WERI-Rb-1 (cell line): ENCODE measurements around the gene CLCN5.
A peak's percentile ranks its signal among the peaks of the same experiment; 100 is the strongest.

Experiments
- DNase-seq: peaks from one replicate; pipeline ENCODE4 v3.0.0-alpha.2; 2020
- H3K27ac ChIP-seq: fragments of 250-450 bp; sonication (Bioruptor Pico); 2 replicates; pipeline ENCODE4 v1.5.1; 2020; ENCODE audit warnings: mild to moderate bottlenecking, moderate library complexity
- H3K27me3 ChIP-seq: fragments of 250-450 bp; sonication (Bioruptor Pico); 2 replicates; pipeline ENCODE4 v1.5.1; 2021; ENCODE audit warnings: mild to moderate bottlenecking, low read depth, moderate library complexity; ENCODE audit not compliant: insufficient read depth, severe bottlenecking
- H3K36me3 ChIP-seq: fragments of 250-450 bp; sonication (Bioruptor Pico); 2 replicates; pipeline ENCODE4 v1.5.1; 2020; ENCODE audit warnings: mild to moderate bottlenecking, moderate library complexity
- H3K4me3 ChIP-seq: 2 replicates; pipeline ENCODE4 v1.5.1; 2011; ENCODE audit warnings: low read depth, mild to moderate bottlenecking, control low read depth, low read length
- H3K9me3 ChIP-seq: fragments of 250-450 bp; sonication (Bioruptor Pico); 2 replicates; pipeline ENCODE4 v1.5.1; 2021; ENCODE audit warnings: mild to moderate bottlenecking, moderate library complexity; ENCODE audit not compliant: severe bottlenecking
- CTCF ChIP-seq: IDR thresholded peaks from 2 replicates; pipeline ENCODE4 v1.5.1; 2011; ENCODE audit warnings: low read depth, mild to moderate bottlenecking, control low read depth, inconsistent platforms, low read length

The CLCN5 gene

GRCh38 chrX:49910344-49910743 lies 12.1 kb upstream of the CLCN5 start:
- no peak overlapping the region for H3K4me3 ChIP-seq
- H3K36me3 ChIP-seq: no peaks in the 10 kb centered on the region
- H3K27me3 ChIP-seq: peaks cover 32% of the 10 kb centered on the region
- no peak for TF ChIP-seq CTCF
- H3K27ac ChIP-seq: no peak overlapping the region
- no peak for DNase-seq
- no peaks in the 10 kb centered on the region for H3K9me3 ChIP-seq

GRCh38 chrX:49912086-49912485 lies 10.3 kb upstream of the CLCN5 start:
- no peak for DNase-seq
- Histone ChIP-seq H3K27ac (no peak overlapping the region), H3K36me3 (no peaks in the 10 kb centered on the region), H3K27me3 (peaks cover 32% of the 10 kb centered on the region), H3K4me3 (no peak overlapping the region), H3K9me3 (no peaks in the 10 kb centered on the region)
- TF ChIP-seq CTCF: peak; percentile 20; the same call in 1 of the 2 replicates

GRCh38 chrX:49912861-49913260 lies 9.5 kb upstream of the CLCN5 start:
- no peak for DNase-seq
- Histone ChIP-seq H3K4me3 (no peak overlapping the region), H3K36me3 (no peaks in the 10 kb centered on the region), H3K27me3 (peaks cover 28% of the 10 kb centered on the region), H3K27ac (no peak overlapping the region), H3K9me3 (no peaks in the 10 kb centered on the region)
- TF ChIP-seq CTCF: no peak

- no peak overlapping the region for H3K27ac ChIP-seq
- no peaks in the 10 kb centered on the region for H3K36me3 ChIP-seq
- H3K9me3 ChIP-seq: no peaks in the 10 kb centered on the region
- H3K27me3 ChIP-seq: peaks cover 16% of the 10 kb centered on the region
- no peak overlapping the region for H3K4me3 ChIP-seq
- DNase-seq: peak; percentile 47
- peak; percentile 83 for TF ChIP-seq CTCF
Measured at GRCh38 chrX:49915361-49916222, 6.8 kb upstream of the CLCN5 start.

GRCh38 chrX:49919617-49920016 lies 2.8 kb upstream of the CLCN5 start:
- Histone ChIP-seq H3K27ac (no peak overlapping the region), H3K27me3 (peaks cover 2% of the 10 kb centered on the region), H3K4me3 (no peak overlapping the region), H3K36me3 (no peaks in the 10 kb centered on the region), H3K9me3 (no peaks in the 10 kb centered on the region)
- peak; percentile 30 for DNase-seq
- peak; percentile 87 for TF ChIP-seq CTCF
